K562 (cell line): ENCODE measurements around the gene ANXA3. TPM values are rescaled to one million over a fixed set of nuclear protein-coding genes. Genes with fewer than 3 reads are reported as not detected.

Source experiments
- ATF1 ChIP-seq, 2 experiments: fragments of 450-650 bp in 1 of 2; IDR thresholded peaks; 2 replicates each; pipeline ENCODE4 v1.6.1; 2016; ENCODE audit warnings: missing compliant biosample characterization in 1 of 2, missing genetic modification characterization in 1 of 2
- ATF3 ChIP-seq, 2 experiments: fragments of 450-650 bp in 1 of 2; sonication (generic) in 1 of 2; formaldehyde crosslinking in 1 of 2; IDR thresholded peaks in 1 of 2; conservative IDR thresholded peaks in 1 of 2; 2 replicates each; pipeline versions ENCODE4 v1.6.1 to v1.8.1; 2016 to 2023; ENCODE audit warnings: mild to moderate bottlenecking in 2 of 2, moderate library complexity in 2 of 2, inconsistent platforms in 1 of 2, missing genetic modification reagents in 1 of 2
- BACH1 ChIP-seq: fragments of 200-800 bp; sonication (Bioruptor generic); IDR thresholded peaks from 2 replicates; pipeline ENCODE4 v1.6.1; 2016; ENCODE audit warnings: missing genetic modification characterization, missing compliant biosample characterization
- CC2D1A ChIP-seq: fragments of 450-650 bp; IDR thresholded peaks from 2 replicates; pipeline ENCODE4 v1.6.1; 2017; ENCODE audit warnings: mild to moderate bottlenecking
- CCNT2 ChIP-seq: IDR thresholded peaks from 2 replicates; pipeline ENCODE4 v1.6.1; 2011; ENCODE audit warnings: borderline replicate concordance, low read depth, mild to moderate bottlenecking, moderate library complexity, mixed read lengths, low read length; ENCODE audit not compliant: insufficient read length; ENCODE audit errors: extremely low read depth
- CHCHD3 ChIP-seq: fragments of 250-450 bp; sonication (Bioruptor Pico); IDR thresholded peaks from 2 replicates; pipeline ENCODE4 v2.1.2; 2022; ENCODE audit warnings: mild to moderate bottlenecking
- FIP1L1 ChIP-seq: fragments of 200-400 bp; formaldehyde crosslinking; IDR thresholded peaks from 2 replicates; pipeline ENCODE4 v1.6.1; 2018; ENCODE audit warnings: mild to moderate bottlenecking, low read depth, low read length; ENCODE audit not compliant: poor library complexity, severe bottlenecking
- FUS ChIP-seq: fragments of 200-400 bp; formaldehyde crosslinking; optimal IDR thresholded peaks from 2 replicates; pipeline ENCODE3; 2017; ENCODE audit warnings: low read depth, low read length
- GATA2 ChIP-seq: sonication (generic); formaldehyde crosslinking; IDR thresholded peaks from 2 replicates; pipeline ENCODE4 v1.4.0; 2020; ENCODE audit warnings: mild to moderate bottlenecking, missing genetic modification reagents
- HMBOX1 ChIP-seq: sonication (generic); IDR thresholded peaks from 2 replicates; pipeline ENCODE4 v1.6.1; 2016
- KHSRP ChIP-seq: fragments of 450-650 bp; IDR thresholded peaks from 2 replicates; pipeline ENCODE4 v1.6.1; 2017
- LCOR ChIP-seq: sonication (generic); formaldehyde crosslinking; IDR thresholded peaks from 2 replicates; pipeline ENCODE4 v1.8.0; 2022; ENCODE audit warnings: mild to moderate bottlenecking, missing genetic modification reagents
- NBN ChIP-seq: fragments of 450-650 bp; IDR thresholded peaks from 2 replicates; pipeline ENCODE4 v1.6.1; 2016; ENCODE audit warnings: low read depth, mild to moderate bottlenecking
- NCOA1 ChIP-seq: fragments of 450-650 bp; IDR thresholded peaks from 2 replicates; pipeline ENCODE4 v1.6.1; 2016; ENCODE audit warnings: low read depth
- NEUROD1 ChIP-seq: fragments of 150-350 bp; IDR thresholded peaks from 2 replicates; pipeline ENCODE4 v1.6.1; 2014; ENCODE audit warnings: borderline replicate concordance, low read length, low read depth; ENCODE audit not compliant: partially characterized antibody
- PTRF ChIP-seq: fragments of 450-650 bp; IDR thresholded peaks from 2 replicates; pipeline ENCODE4 v1.6.1; 2016; ENCODE audit warnings: mild to moderate bottlenecking, missing genetic modification characterization, missing compliant biosample characterization
- RNF2 ChIP-seq: sonication (generic); IDR thresholded peaks from 2 replicates; pipeline ENCODE4 v1.6.1; 2016
- TAL1 ChIP-seq: fragments of 450-650 bp; IDR thresholded peaks from 2 replicates; pipeline ENCODE4 v1.6.1; 2016; ENCODE audit warnings: mild to moderate bottlenecking
- TBL1XR1 ChIP-seq, 2 experiments: IDR thresholded peaks; 2 replicates each; pipeline ENCODE4 v1.6.1; 2012; ENCODE audit warnings: improper control_type of control experiment in 2 of 2, low read length in 2 of 2, mild to moderate bottlenecking in 1 of 2
- TRIM24 ChIP-seq, 2 experiments: fragments of 450-650 bp; IDR thresholded peaks; 2 replicates each; pipeline ENCODE4 v1.6.1; 2016
- ZBTB11 ChIP-seq, 3 experiments: fragments of 200-800 bp in 1 of 3; fragments of 250-450 bp in 1 of 3; fragments of 450-650 bp in 1 of 3; sonication (Bioruptor Pico) in 1 of 3; sonication (Bioruptor generic) in 1 of 3; formaldehyde crosslinking in 1 of 3; IDR thresholded peaks; 2 replicates each; pipeline versions ENCODE4 v1.6.1 to v1.8.0; 2016 to 2022; ENCODE audit warnings: mild to moderate bottlenecking in 2 of 3, missing genetic modification characterization in 2 of 3, missing compliant biosample characterization in 1 of 3, moderate library complexity in 1 of 3
- ZEB2 ChIP-seq: fragments of 450-650 bp; IDR thresholded peaks from 2 replicates; pipeline ENCODE4 v1.6.1; 2016
- ZNF707 ChIP-seq: fragments of 250-450 bp; sonication (Bioruptor Pico); conservative IDR thresholded peaks from 2 replicates; pipeline ENCODE4 v1.8.0; 2022; ENCODE audit warnings: inconsistent platforms, mild to moderate bottlenecking, moderate library complexity
- ZZZ3 ChIP-seq: fragments of 450-650 bp; IDR thresholded peaks from 2 replicates; pipeline ENCODE4 v1.6.1; 2016; ENCODE audit warnings: antibody characterized with exemption, mild to moderate bottlenecking, moderate library complexity
- polyA plus RNA-seq, 8 experiments: library from polyadenylated mRNA; depleted of rRNA in 4 of 8; stranded (reverse) in 5 of 8; unstranded in 3 of 8; fragments of >200 nt; fragmentation: Nextera tagmentation in 2 of 8; fragmentation: Illumina TruSeq in 1 of 8; extraction: Ambion mirVana in 2 of 8; extraction: Trizol in 1 of 8; gene quantifications; 2 replicates each; pipeline versions ENCODE4 v1.2.1 to v1.2.3, GENCODE V29; 2011 to 2014; ENCODE audit warnings: inconsistent platforms in 1 of 8, missing spikeins in 1 of 8
- total RNA-seq, 7 experiments: library from RNA; depleted of rRNA in 6 of 7; stranded (reverse); fragments of >200 nt in 6 of 7; fragmentation: Illumina TruSeq in 2 of 7; extraction: Trizol in 2 of 7; gene quantifications; 2 replicates each; pipeline versions ENCODE4 v1.2.1 to v1.2.3, GENCODE V29; 2011 to 2021; ENCODE audit warnings: low replicate concordance in 1 of 7

The ANXA3 gene
- total and polyA plus RNA-seq, 9 of the 15 experiments (the other 6 are each of a cell fraction or from before 2014, with no cell fraction given), result 6.3 to 15.5 (median 9.8) TPM

GRCh38 chr4:78622253-78622979, 70.8 kb downstream of the ANXA3 start (continued):
- TF ChIP-seq FIP1L1 (no peak), ZNF707 (CRISPR knock-in tag) (no peak), ZZZ3 (no peak), TBL1XR1 (IDR thresholded peaks at IDR 0.05; ENCODE audit: low read length in 2 of 2) (peak; percentile 68 to 81; a peak in 3 of 4 replicates), CHCHD3 (CRISPR knock-in tag) (no peak), LCOR (CRISPR knock-in tag) (peak; percentile 25; the same call in 1 of the 2 replicates), NBN (peak; percentile 54; the same call in 1 of the 2 replicates), KHSRP (no peak), NCOA1 (peak; percentile 42; the same call in 1 of the 2 replicates), ATF3 (IDR thresholded peaks at IDR 0.05) (peak; percentile 67), ATF3 (CRISPR knock-in tag; conservative IDR thresholded peaks at IDR 0.05) (no peak), FUS (no peak), GATA2 (peak; percentile 91), CCNT2 (peak; percentile 28), RNF2 (peak; percentile 69), NEUROD1 (peak; percentile 62), TAL1 (peak; percentile 94), ZEB2 (peak; percentile 74; the same call in 1 of the 2 replicates), ZBTB11 (CRISPR knock-in tag; IDR thresholded peaks at IDR 0.05) (0 out of 6 replicates have a peak, but pooled peaks of 1 of the 3 experiments have one; percentile 16), TRIM24 (IDR thresholded peaks at IDR 0.05) (peak; percentile 79 to 81), CC2D1A (peak; percentile 94; the same call in 1 of the 2 replicates), PTRF (no peak), ATF1 (CRISPR knock-in tag; IDR thresholded peaks at IDR 0.05) (no peak), ATF1 (tag; IDR thresholded peaks at IDR 0.05) (no peak), BACH1 (tag) (no peak), HMBOX1 (peak; percentile 79; the same call in 1 of the 2 replicates)
